Activated CD4-positive, alpha-beta T cell treated with anti-CD3 and anti-CD28 coated beads, Interleukin-2, Interleukin-6, amounts not matched to agents 100 ng/mL and 50 ng/mL, durations not matched to agents 16 hours and 8 hours (primary cell): ENCODE measurements around the gene KCNQ4.

ENCODE experiments used
- DNase-seq: peaks from one replicate; pipeline ENCODE4 v3.0.0-alpha.2; 2020

The KCNQ4 gene

GRCh38 chr1:40844079-40844478, 60.5 kb downstream of the KCNQ4 start:
- DNase-seq, result no peak

GRCh38 chr1:40844887-40845878, 61.6 kb downstream of the KCNQ4 start:
- no peak for DNase-seq

- DNase-seq, result no peak
Observed at GRCh38 chr1:40845895-40846294, 62.3 kb downstream of the KCNQ4 start.

GRCh38 chr1:40847023-40847745, 63.6 kb downstream of the KCNQ4 start:
- DNase-seq, result no peak

- DNase-seq, result peak; percentile 42
Observed at GRCh38 chr1:40848530-40849189, 65.1 kb downstream of the KCNQ4 start.

- peak; percentile 84 for DNase-seq
Observed at GRCh38 chr1:40849801-40850592, 66.4 kb downstream of the KCNQ4 start.

GRCh38 chr1:40851643-40852042, 68.1 kb downstream of the KCNQ4 start:
- DNase-seq, result no peak

GRCh38 chr1:40853113-40853884, 69.7 kb downstream of the KCNQ4 start:
- no peak for DNase-seq

- DNase-seq, result no peak
Observed at GRCh38 chr1:40853885-40854170, 70.2 kb downstream of the KCNQ4 start.

- no peak for DNase-seq
Observed at GRCh38 chr1:40855513-40855912, 71.9 kb downstream of the KCNQ4 start.

GRCh38 chr1:40856116-40856515, 72.5 kb downstream of the KCNQ4 start:
- DNase-seq, result no peak

GRCh38 chr1:40856656-40857302, 73.2 kb downstream of the KCNQ4 start:
- DNase-seq, result no peak

GRCh38 chr1:40857737-40858136, 74.2 kb downstream of the KCNQ4 start:
- DNase-seq, result no peak

GRCh38 chr1:40858856-40859416, 75.3 kb downstream of the KCNQ4 start:
- no peak for DNase-seq

- no peak for DNase-seq
Observed at GRCh38 chr1:40860706-40861223, 77.2 kb downstream of the KCNQ4 start.

GRCh38 chr1:40861224-40862003, 77.8 kb downstream of the KCNQ4 start:
- peak; percentile 37 for DNase-seq

- DNase-seq, result peak; percentile 96
Observed at GRCh38 chr1:40862008-40862863, 78.6 kb downstream of the KCNQ4 start, which contains the start of gene CITED4. TSS of gene CITED4 (minus strand) at chr1:40862363. CDS start at chr1:40862127, 236 bp downstream.

- peak; percentile 36 for DNase-seq
Observed at GRCh38 chr1:40868051-40868723, 84.6 kb downstream of the KCNQ4 start.
